DMS79 (cell line): ENCODE measurements around the gene TMEM43.

ENCODE experiments used
- DNase-seq: peaks from one replicate; lab custom pipeline; 2025; lab: John Stamatoyannopoulos, UW

The TMEM43 gene

GRCh38 chr3:14178247-14179113, 53.6 kb downstream of the TMEM43 start, which contains the start of the genes LSM3 and XPC:
Gene LSM3, plus strand, starts transcription at chr3:14178817. Its CDS starts 44 bp downstream, at chr3:14178861.
Gene XPC, minus strand, starts transcription at chr3:14178601. Its CDS starts 33 bp downstream, at chr3:14178568.
- DNase-seq = peak; percentile 86

GRCh38 chr3:14179114-14179465, 54.2 kb downstream of the TMEM43 start:
- DNase-seq = no peak

DNA sequence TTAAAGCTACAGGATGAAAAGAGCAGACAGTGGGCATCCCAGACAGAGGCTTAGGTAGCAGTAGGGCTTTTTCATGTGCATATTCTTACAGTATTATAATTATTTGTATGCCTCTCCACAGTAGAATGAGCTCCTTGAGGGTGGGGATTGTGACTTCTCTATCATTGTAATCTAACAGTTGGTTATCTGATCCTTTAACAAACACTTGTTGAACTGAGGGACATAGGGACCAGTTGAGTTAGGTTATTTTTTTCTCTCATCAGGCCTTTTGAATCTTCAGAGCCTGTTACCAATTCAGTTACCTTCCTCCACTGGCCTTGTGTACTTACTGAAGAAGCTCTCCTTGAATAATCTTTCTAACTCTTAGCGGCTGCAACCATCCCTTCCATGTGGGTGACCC, 54.9 kb downstream of the TMEM43 start:
- no peak for DNase-seq

GRCh38 chr3:14181253-14181652, 56.4 kb downstream of the TMEM43 start:
- DNase-seq = no peak

DNA sequence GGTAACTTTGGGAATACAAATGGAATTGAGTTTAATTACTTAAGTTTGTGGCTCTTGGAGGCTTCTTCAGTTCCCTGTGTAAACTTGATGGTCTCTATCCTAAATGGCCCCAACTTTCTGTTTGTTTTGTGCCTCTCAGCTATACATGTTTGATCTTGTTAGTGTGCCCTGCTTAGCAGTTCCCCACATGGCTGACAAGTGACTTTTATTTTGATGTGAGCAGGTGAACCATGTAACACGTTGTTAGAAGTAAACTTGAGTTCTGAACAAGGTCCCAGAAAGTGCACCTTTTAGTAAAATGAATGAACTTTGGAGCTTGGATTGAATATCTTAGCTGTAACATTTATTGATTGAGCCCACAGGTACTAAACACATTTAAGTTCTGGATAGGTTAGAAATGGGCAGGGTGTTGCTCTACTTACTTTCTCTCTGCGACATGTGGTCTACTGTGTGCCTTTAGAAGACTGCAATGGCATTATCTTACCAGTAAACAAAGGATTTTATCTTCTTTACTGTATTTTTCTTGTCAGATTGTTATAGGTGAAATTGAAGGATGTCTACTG, 58.2 kb downstream of the TMEM43 start:
- no peak for DNase-seq

GRCh38 chr3:14186854-14187458, 62.1 kb downstream of the TMEM43 start:
- no peak for DNase-seq

DNA sequence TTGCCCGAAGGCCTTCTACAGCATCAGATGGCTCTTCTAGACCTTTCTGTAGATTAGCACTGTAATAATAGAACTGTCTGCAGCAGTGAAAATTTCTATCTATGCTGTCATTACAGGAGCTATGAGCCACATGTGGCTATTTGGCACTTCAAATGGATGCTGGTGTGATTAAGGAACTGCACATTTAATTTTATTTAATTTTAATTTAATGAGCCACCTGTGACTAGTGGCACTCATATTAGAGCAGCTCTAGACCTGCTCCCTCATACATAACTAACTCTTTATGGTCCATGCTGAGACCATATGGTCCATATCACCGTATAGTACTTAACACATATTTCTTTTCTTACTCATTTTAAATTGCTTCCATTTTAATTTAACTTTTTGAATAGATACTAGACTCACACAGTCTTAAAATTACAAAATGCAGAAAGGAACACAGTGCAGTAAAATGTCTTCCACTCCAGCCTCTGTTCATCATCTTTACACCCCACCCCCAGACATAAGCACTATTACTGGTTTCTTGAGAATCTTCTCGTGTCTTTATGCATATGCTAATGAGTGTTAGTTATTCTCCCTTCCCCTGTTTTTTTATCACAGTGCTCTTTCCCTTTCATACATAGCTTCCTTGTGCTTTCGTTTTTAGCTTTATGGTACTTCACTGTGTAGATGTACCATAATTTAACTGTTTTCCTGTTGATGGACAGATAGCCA, 63.3 kb downstream of the TMEM43 start:
- DNase-seq = no peak
